Measurements from ENCODE around the gene GDPD3. TPM values are rescaled to one million over a fixed set of nuclear protein-coding genes. Genes with fewer than 3 reads are reported as not detected.

GDPD3 gene
- total RNA-seq, 2 experiments from 2014 or later, result 5.2 to 6.4 TPM

- intact Hi-C loops (cut with DNase I, micrococcal nuclease), result no loop called here
- H3K27me3 Mint-ChIP-seq, result no peaks in the 10 kb centered on the region
- POLR2A ChIA-PET, result no interaction called here
- H3K4me3 Mint-ChIP-seq, result no peak overlapping the region
- H3K36me3 Mint-ChIP-seq (ENCODE audit: low read depth), result peaks cover 58% of the 10 kb centered on the region
- H3K9me3 Mint-ChIP-seq, result no peaks in the 10 kb centered on the region
- H3K36me3 ChIP-seq (ENCODE audit: insufficient read depth, low read length), result peaks cover 63% of the 10 kb centered on the region
- H3K4me1 ChIP-seq (ENCODE audit: insufficient read depth, low read length), result peaks cover 5% of the 10 kb centered on the region
- CTCF ChIA-PET, result no interaction called here
- H3K27me3 ChIP-seq (ENCODE audit: control insufficient read depth in 1 of 2, insufficient read depth in 2 of 2, low read length in 2 of 2), result no peaks in the 10 kb centered on the region
- H3K4me1 Mint-ChIP-seq (ENCODE audit: low read depth), result peaks cover 6% of the 10 kb centered on the region
- H3K4me3 ChIP-seq (ENCODE audit: low read length), result no peak overlapping the region
- TF ChIP-seq CTCF (IDR thresholded peaks at IDR 0.05), result no peak
- ATAC-seq (ENCODE audit: poor library complexity) (no peak), DNase-seq (no peak)
- peaks cover 0 to 3% of the 10 kb centered on the region in 2 experiments for H3K9me3 ChIP-seq (ENCODE audit: control insufficient read depth in 1 of 2, insufficient read depth in 1 of 2, low read length in 2 of 2)
- H3K27ac ChIP-seq (ENCODE audit: low read depth in 1 of 2, low read length in 2 of 2), result no peak overlapping the region
- H3K27ac Mint-ChIP-seq, result no peak overlapping the region
These were observed 29.9 kb downstream of the GDPD3 start for GRCh38 chr16:30083216-30084055.

GRCh38 chr16:30082545-30083090, 30.7 kb downstream of the GDPD3 start:
- POLR2A ChIA-PET, result no interaction called here
- ATAC-seq (ENCODE audit: poor library complexity) (no peak), DNase-seq (no peak)
- Mint-ChIP-seq H3K9me3 (no peaks in the 10 kb centered on the region), H3K4me1 (ENCODE audit: low read depth) (peaks cover 11% of the 10 kb centered on the region), H3K27me3 (no peaks in the 10 kb centered on the region), H3K36me3 (ENCODE audit: low read depth) (peaks cover 65% of the 10 kb centered on the region), H3K4me3 (no peak overlapping the region), H3K27ac (no peak overlapping the region)
- intact Hi-C loops (cut with DNase I, micrococcal nuclease), result no loop called here
- CTCF ChIA-PET, result no interaction called here
- TF ChIP-seq CTCF (IDR thresholded peaks at IDR 0.05), result no peak
- peaks cover 13% of the 10 kb centered on the region for H3K4me1 ChIP-seq (ENCODE audit: insufficient read depth, low read length)
- H3K27me3 ChIP-seq (ENCODE audit: control insufficient read depth in 1 of 2, insufficient read depth in 2 of 2, low read length in 2 of 2), result no peaks in the 10 kb centered on the region
- H3K36me3 ChIP-seq (ENCODE audit: insufficient read depth, low read length), result peaks cover 71% of the 10 kb centered on the region
- H3K4me3 ChIP-seq (ENCODE audit: low read length), result no peak overlapping the region
- no peak overlapping the region for H3K27ac ChIP-seq (ENCODE audit: low read depth in 1 of 2, low read length in 2 of 2)
- peaks cover 0 to 3% of the 10 kb centered on the region in 2 experiments for H3K9me3 ChIP-seq (ENCODE audit: control insufficient read depth in 1 of 2, insufficient read depth in 1 of 2, low read length in 2 of 2)

GRCh38 chr16:30079480-30079879, 33.9 kb downstream of the GDPD3 start:
- peaks cover 62% of the 10 kb centered on the region for H3K36me3 ChIP-seq (ENCODE audit: insufficient read depth, low read length)
- no peaks in the 10 kb centered on the region for H3K27me3 Mint-ChIP-seq
- peaks cover 79% of the 10 kb centered on the region for H3K36me3 Mint-ChIP-seq (ENCODE audit: low read depth)
- H3K9me3 Mint-ChIP-seq, result no peaks in the 10 kb centered on the region
- H3K4me1 ChIP-seq (ENCODE audit: insufficient read depth, low read length), result peaks cover 38% of the 10 kb centered on the region
- POLR2A ChIA-PET, result interaction anchor here (0.8 to 6.1 kb wide), 4 partner anchors 11 to 338 kb away, joined by 4 to 73 read pairs (median 6); partner anchors contain the start of genes ALDOA and TBX6
- no peak overlapping the region for H3K27ac ChIP-seq (ENCODE audit: low read depth in 1 of 2, low read length in 2 of 2)
- CTCF ChIA-PET, result no interaction called here
- H3K4me3 Mint-ChIP-seq, result no peak overlapping the region
- DNase-seq (no peak), ATAC-seq (ENCODE audit: poor library complexity) (no peak)
- H3K27me3 ChIP-seq (ENCODE audit: control insufficient read depth in 1 of 2, insufficient read depth in 2 of 2, low read length in 2 of 2), result no peaks in the 10 kb centered on the region
- intact Hi-C loops (cut with DNase I, micrococcal nuclease), result loop anchor here in 1 of 2 experiments (10.0 kb wide), 1 partner anchor 425 kb away; no protein-coding TSS in a partner anchor
- TF ChIP-seq CTCF (IDR thresholded peaks at IDR 0.05), result no peak
- peaks cover 39% of the 10 kb centered on the region for H3K4me1 Mint-ChIP-seq (ENCODE audit: low read depth)
- H3K27ac Mint-ChIP-seq, result no peak overlapping the region
- H3K4me3 ChIP-seq (ENCODE audit: low read length), result no peak overlapping the region
- H3K9me3 ChIP-seq (ENCODE audit: control insufficient read depth in 1 of 2, insufficient read depth in 1 of 2, low read length in 2 of 2), result no peaks in the 10 kb centered on the region

All from CD4-positive, alpha-beta T cell (primary cell).